NK-92 (cell line): ENCODE data around the gene SELENOT.
"Not testable (repeated sequence)": the region's sequence is repeated elsewhere in the genome, so short reads cannot be mapped to it uniquely, and the experiment has no call there.

ENCODE experiments used
- DNase-seq: peaks from one replicate; lab custom pipeline; 2025; ENCODE audit not compliant: unreplicated experiment; lab: John Stamatoyannopoulos, UW

Gene SELENOT

GRCh38 chr3:150607267-150608065 is 4.3 kb downstream of the SELENOT start:
- DNase-seq: no peak

GRCh38 chr3:150609988-150610387 is 6.9 kb downstream of the SELENOT start:
- no peak for DNase-seq

- no peak for DNase-seq
Observed at GRCh38 chr3:150610785-150611184, 7.7 kb downstream of the SELENOT start.

- no peak for DNase-seq
Observed at GRCh38 chr3:150611666-150612065, 8.5 kb downstream of the SELENOT start.

GRCh38 chr3:150612494-150612893 is 9.4 kb downstream of the SELENOT start:
- DNase-seq: no peak

- no peak for DNase-seq
Observed at GRCh38 chr3:150613034-150613433, 9.9 kb downstream of the SELENOT start.

- DNase-seq: no peak
Observed at GRCh38 chr3:150613709-150614480, 10.8 kb downstream of the SELENOT start.

- DNase-seq: no peak
Observed at GRCh38 chr3:150620002-150620689, 17.0 kb downstream of the SELENOT start.

- DNase-seq: not testable (repeated sequence)
Observed at GRCh38 chr3:150622955-150623354, 19.8 kb downstream of the SELENOT start.

- no peak for DNase-seq
Observed at GRCh38 chr3:150623945-150624344, 20.8 kb downstream of the SELENOT start.

- DNase-seq: no peak
Observed at GRCh38 chr3:150626148-150626930, 23.2 kb downstream of the SELENOT start.

- no peak for DNase-seq
Observed at GRCh38 chr3:150627557-150627956, 24.4 kb downstream of the SELENOT start.

- no peak for DNase-seq
Observed at GRCh38 chr3:150631515-150632221, 28.5 kb downstream of the SELENOT start.

GRCh38 chr3:150635076-150635475 is 32.0 kb downstream of the SELENOT start:
- no peak for DNase-seq

- no peak for DNase-seq
Observed at GRCh38 chr3:150635526-150635925, 32.4 kb downstream of the SELENOT start.

GRCh38 chr3:150636258-150636657 is 33.1 kb downstream of the SELENOT start:
- no peak for DNase-seq

- no peak for DNase-seq
Observed at GRCh38 chr3:150639262-150639661, 36.1 kb downstream of the SELENOT start.

- no peak for DNase-seq
Observed at GRCh38 chr3:150640256-150640655, 37.1 kb downstream of the SELENOT start.

- no peak for DNase-seq
Observed at GRCh38 chr3:150653110-150653561, 50.0 kb downstream of the SELENOT start.

- no peak for DNase-seq
Observed at GRCh38 chr3:150656316-150656715, 53.2 kb downstream of the SELENOT start.
